ENCODE measurements around the gene SRGAP1. TPM values are rescaled to one million over a fixed set of nuclear protein-coding genes. Genes with fewer than 3 reads are reported as not detected.

The SRGAP1 gene
- total and polyA plus RNA-seq, 2 of the 8 experiments (the other 6 are each of a cell fraction or from before 2014, with no cell fraction given) = 3.2 to 7.3 TPM

DNA sequence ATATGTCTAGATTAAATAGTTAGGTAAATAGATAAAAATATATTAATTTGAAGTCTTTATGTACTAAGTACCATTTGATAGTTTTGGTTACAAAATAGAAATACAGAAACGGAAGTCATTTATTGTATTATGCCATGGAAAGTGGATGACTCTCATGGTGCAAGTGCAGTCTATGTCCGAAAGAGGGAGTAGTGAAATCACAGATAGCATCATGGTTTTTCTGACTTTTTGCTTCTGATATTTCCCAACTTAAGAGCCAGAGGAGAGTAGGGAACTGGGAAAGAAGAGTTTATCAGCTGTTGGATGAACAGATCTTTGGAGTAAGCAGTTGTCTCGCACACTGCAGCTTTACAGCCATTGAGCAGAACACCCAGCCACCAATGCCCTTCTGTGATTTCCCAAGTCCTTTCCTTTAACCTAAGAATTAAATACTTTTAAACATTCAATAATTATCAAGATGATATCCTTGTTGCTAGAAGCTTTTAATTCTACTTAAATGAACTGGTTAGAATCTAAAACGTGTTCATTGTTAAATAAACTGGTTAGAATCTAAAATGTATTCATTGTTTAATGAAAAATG is 18.4 kb upstream of the SRGAP1 start:
- H3K23ac ChIP-seq (ENCODE audit: insufficient read length) = no peak overlapping the region
- H3K56ac ChIP-seq (replicated peaks; ENCODE audit: insufficient read length, low read depth, low read length) = no peak overlapping the region
- no peak overlapping the region for H2BK12ac ChIP-seq (ENCODE audit: low read depth, low read length)
- no peak overlapping the region for H2BK15ac ChIP-seq (ENCODE audit: low read length)
- H3K23me2 ChIP-seq (ENCODE audit: low read depth, low read length) = no peaks in the 10 kb centered on the region; the same call in 1 of the 2 replicates
- H3K36me3 ChIP-seq (ENCODE audit: control insufficient read depth in 2 of 4, insufficient read depth in 4 of 4, low read length in 3 of 4) = no peaks in the 10 kb centered on the region
- H3K4me2 ChIP-seq (ENCODE audit: insufficient read depth in 1 of 2, low read depth in 2 of 2, low read length in 2 of 2) = no peak overlapping the region
- no peak overlapping the region for H2AK5ac ChIP-seq (ENCODE audit: low read depth, low read length)
- H3K18ac ChIP-seq (ENCODE audit: extremely low read depth, low read length) = no peak overlapping the region
- H3K27me3 ChIP-seq (replicated peaks in 1 of 4; ENCODE audit: control insufficient read depth in 3 of 4, extremely low read depth in 1 of 4, insufficient read depth in 3 of 4, low read length in 3 of 4) = no peaks in the 10 kb centered on the region
- ChIA-PET POLR2A (ENCODE audit: partially characterized antibody) (interaction anchor here (1.3 kb wide), 1 partner anchor 11 kb away, joined by 3 read pairs; no protein-coding TSS in a partner anchor), CTCF (ENCODE audit: partially characterized antibody) (interaction anchor here (0.6 to 3.7 kb wide), 26 partner anchors 10 to 1038 kb away, joined by 3 to 33 read pairs (median 3); partner anchors contain the start of gene SRGAP1)
- no peaks in the 10 kb centered on the region for H3K4me1 ChIP-seq (replicated peaks in 1 of 4; ENCODE audit: control insufficient read depth in 3 of 4, insufficient read depth in 4 of 4, low read length in 3 of 4)
- no peak overlapping the region for H3K4me3 ChIP-seq (ENCODE audit: extremely low read depth in 1 of 4, insufficient read depth in 2 of 4, low read depth in 3 of 4, low read length in 4 of 4)
- no peak overlapping the region for H2BK5ac ChIP-seq (ENCODE audit: low read depth, low read length)
- H2BK20ac ChIP-seq (ENCODE audit: low read length) = no peak overlapping the region
- TF ChIP-seq RNF2 (IDR thresholded peaks at IDR 0.05; ENCODE audit: borderline replicate concordance, low read depth, low read length, missing control alignments, poor library complexity, severe bottlenecking) (no peak), FOSL1 (IDR thresholded peaks at IDR 0.05; ENCODE audit: insufficient read depth, low read depth, low read length) (no peak), SP2 (IDR thresholded peaks at IDR 0.05; ENCODE audit: low read length) (no peak), RAD21 (IDR thresholded peaks at IDR 0.05 in 1 of 2, conservative IDR thresholded peaks at IDR 0.05 in 1 of 2; ENCODE audit: low read depth in 2 of 2, low read length in 2 of 2) (peak; percentile 91 to 93)
- TF ChIP-seq, protein P1, sequence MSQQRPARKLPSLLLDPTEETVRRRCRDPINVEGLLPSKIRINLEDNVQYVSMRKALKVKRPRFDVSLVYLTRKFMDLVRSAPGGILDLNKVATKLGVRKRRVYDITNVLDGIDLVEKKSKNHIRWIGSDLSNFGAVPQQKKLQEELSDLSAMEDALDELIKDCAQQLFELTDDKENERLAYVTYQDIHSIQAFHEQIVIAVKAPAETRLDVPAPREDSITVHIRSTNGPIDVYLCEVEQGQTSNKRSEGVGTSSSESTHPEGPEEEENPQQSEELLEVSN (IDR thresholded peaks at IDR 0.05) = no peak
- TF ChIP-seq, protein P2, sequence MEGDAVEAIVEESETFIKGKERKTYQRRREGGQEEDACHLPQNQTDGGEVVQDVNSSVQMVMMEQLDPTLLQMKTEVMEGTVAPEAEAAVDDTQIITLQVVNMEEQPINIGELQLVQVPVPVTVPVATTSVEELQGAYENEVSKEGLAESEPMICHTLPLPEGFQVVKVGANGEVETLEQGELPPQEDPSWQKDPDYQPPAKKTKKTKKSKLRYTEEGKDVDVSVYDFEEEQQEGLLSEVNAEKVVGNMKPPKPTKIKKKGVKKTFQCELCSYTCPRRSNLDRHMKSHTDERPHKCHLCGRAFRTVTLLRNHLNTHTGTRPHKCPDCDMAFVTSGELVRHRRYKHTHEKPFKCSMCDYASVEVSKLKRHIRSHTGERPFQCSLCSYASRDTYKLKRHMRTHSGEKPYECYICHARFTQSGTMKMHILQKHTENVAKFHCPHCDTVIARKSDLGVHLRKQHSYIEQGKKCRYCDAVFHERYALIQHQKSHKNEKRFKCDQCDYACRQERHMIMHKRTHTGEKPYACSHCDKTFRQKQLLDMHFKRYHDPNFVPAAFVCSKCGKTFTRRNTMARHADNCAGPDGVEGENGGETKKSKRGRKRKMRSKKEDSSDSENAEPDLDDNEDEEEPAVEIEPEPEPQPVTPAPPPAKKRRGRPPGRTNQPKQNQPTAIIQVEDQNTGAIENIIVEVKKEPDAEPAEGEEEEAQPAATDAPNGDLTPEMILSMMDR (IDR thresholded peaks at IDR 0.05; ENCODE audit: control extremely low read depth in 1 of 3, insufficient read depth in 1 of 3, low read depth in 1 of 3, low read length in 3 of 3) = peak in 2 of 3 experiments; percentile 60 to 77; a peak in 2 of 4 replicates
- no peak for DNase-seq (ENCODE audit: low read depth in 1 of 2, low spot score in 2 of 2)
- H3K14ac ChIP-seq (ENCODE audit: insufficient read length) = no peak overlapping the region
- no peak overlapping the region for H4K91ac ChIP-seq (replicated peaks; ENCODE audit: insufficient read length, low read length)
- no peak overlapping the region for H4K5ac ChIP-seq (ENCODE audit: insufficient read length, low read depth, low read length)
- no peak overlapping the region for H2BK120ac ChIP-seq (replicated peaks; ENCODE audit: low read depth, low read length)
- no peaks in the 10 kb centered on the region for H3K79me2 ChIP-seq (ENCODE audit: control insufficient read depth in 1 of 2, insufficient read depth in 2 of 2, low read length in 2 of 2)
- no peak overlapping the region for H3K27ac ChIP-seq (ENCODE audit: low read depth, low read length)
- H4K20me1 ChIP-seq (replicated peaks in 1 of 2; ENCODE audit: control insufficient read depth in 1 of 2, insufficient read depth in 2 of 2, low read length in 2 of 2) = no peaks in the 10 kb centered on the region
- H3K4ac ChIP-seq (replicated peaks; ENCODE audit: insufficient read length, low read depth, low read length) = no peak overlapping the region
- H3K9me3 ChIP-seq (ENCODE audit: insufficient read depth in 2 of 2, low read depth in 1 of 2, low read length in 1 of 2) = peaks cover 6 to 8% of the 10 kb centered on the region in 2 experiments; a peak in 1 of 4 replicates
- no peaks in the 10 kb centered on the region for H3K79me1 ChIP-seq (ENCODE audit: low read depth, low read length)
- no peak for FAIRE-seq
- H2AFZ ChIP-seq (ENCODE audit: low read length) = peak overlapping the region; percentile 42; the same call in 1 of the 2 replicates
- H4K8ac ChIP-seq (ENCODE audit: extremely low read depth, insufficient read depth, low read length) = no peak overlapping the region
- no peak overlapping the region for H3K9ac ChIP-seq (replicated peaks in 1 of 4; ENCODE audit: extremely low read depth in 1 of 4, low read depth in 3 of 4, low read length in 3 of 4)
- WGBS, 2 experiments (ENCODE audit: extremely low coverage in 1 of 2, insufficient coverage in 1 of 2, insufficient read length in 1 of 2, insufficient replicate concordance in 2 of 2, low coverage in 1 of 2, low lambda C conversion rate in 2 of 2, missing lambda C conversion rate in 1 of 2) = 34% methylated on average over 4 of the region's 4 CpGs; no CpG with 5 or more reads in 1 of the 2 experiments
